GM10847 (cell line): ENCODE data around the gene PRDM4.

ENCODE experiments used
- POLR2A ChIP-seq: IDR thresholded peaks from 2 replicates; pipeline ENCODE4 v1.6.1; 2011; ENCODE audit not compliant: insufficient read length; ENCODE audit errors: extremely low read depth

The PRDM4 gene

GRCh38 chr12:107779077-107779831 is 18.3 kb upstream of the PRDM4 start:
- no peak for TF ChIP-seq POLR2A

- TF ChIP-seq POLR2A: no peak
Measured at GRCh38 chr12:107778383-107779025, 17.6 kb upstream of the PRDM4 start.

GRCh38 chr12:107776171-107776570 is 15.2 kb upstream of the PRDM4 start:
- no peak for TF ChIP-seq POLR2A

GRCh38 chr12:107775093-107775721 is 14.3 kb upstream of the PRDM4 start:
- TF ChIP-seq POLR2A: no peak

GRCh38 chr12:107774349-107775029 is 13.6 kb upstream of the PRDM4 start, which contains the start of gene ASCL4:
ASCL4 (plus strand) TSS chr12:107774704; CDS start chr12:107775219, 515 bp downstream.
- no peak for TF ChIP-seq POLR2A

- TF ChIP-seq POLR2A: no peak
Measured at GRCh38 chr12:107767466-107767865, 6.5 kb upstream of the PRDM4 start.

- no peak for TF ChIP-seq POLR2A
Measured at GRCh38 chr12:107765316-107765715, 4.4 kb upstream of the PRDM4 start.

GRCh38 chr12:107764626-107765025 is 3.7 kb upstream of the PRDM4 start:
- no peak for TF ChIP-seq POLR2A

- no peak for TF ChIP-seq POLR2A
Measured at GRCh38 chr12:107762874-107763273, 1.9 kb upstream of the PRDM4 start.

GRCh38 chr12:107761502-107761904 is 566 bp upstream of the PRDM4 start:
- TF ChIP-seq POLR2A: no peak

GRCh38 chr12:107760207-107760808 is 629 bp downstream of the PRDM4 start:
- no peak for TF ChIP-seq POLR2A

- TF ChIP-seq POLR2A: no peak
Measured at GRCh38 chr12:107759410-107759809, 1.5 kb downstream of the PRDM4 start.

GRCh38 chr12:107749083-107749482 is 11.9 kb downstream of the PRDM4 start:
- no peak for TF ChIP-seq POLR2A

- no peak for TF ChIP-seq POLR2A
Measured at GRCh38 chr12:107748472-107748871, 12.5 kb downstream of the PRDM4 start.

- TF ChIP-seq POLR2A: no peak
Measured at GRCh38 chr12:107736914-107737313, 24.0 kb downstream of the PRDM4 start.

GRCh38 chr12:107735763-107736162 is 25.2 kb downstream of the PRDM4 start:
- TF ChIP-seq POLR2A: no peak

GRCh38 chr12:107734139-107734538 is 26.8 kb downstream of the PRDM4 start:
- TF ChIP-seq POLR2A: no peak
